Activated naive CD4-positive, alpha-beta T cell treated with anti-CD3 and anti-CD28 coated beads for 36 hours (primary cell): ENCODE measurements around the gene IDH3A. TPM values are rescaled to one million over a fixed set of nuclear protein-coding genes. Genes with fewer than 3 reads are reported as not detected.

Source experiments
- CTCF ChIA-PET: fragments of 350-600 bp; sonication (Branson Sonifier 250); formaldehyde crosslinking; loops from one replicate; lab custom pipeline; 2021; ENCODE audit warnings: antibody characterized with exemption; lab: Charles Lee
- DNase-seq: peaks from one replicate; pipeline ENCODE4 v3.0.0-alpha.2; 2020
- H3K27ac Mint-ChIP-seq: one replicate; pipeline ENCODE4 v1.8.0; 2021; ENCODE audit warnings: mild to moderate bottlenecking, mixed read lengths
- H3K27me3 Mint-ChIP-seq: one replicate; pipeline ENCODE4 v1.8.0; 2021; ENCODE audit warnings: low read depth, mixed read lengths
- H3K36me3 Mint-ChIP-seq: one replicate; pipeline ENCODE4 v1.8.0; 2021; ENCODE audit warnings: low read depth, mixed read lengths
- H3K4me1 Mint-ChIP-seq: one replicate; pipeline ENCODE4 v1.8.0; 2021; ENCODE audit warnings: low read depth, mixed read lengths
- H3K4me3 Mint-ChIP-seq: one replicate; pipeline ENCODE4 v1.8.0; 2021; ENCODE audit warnings: mild to moderate bottlenecking, moderate library complexity, mixed read lengths
- H3K9me3 Mint-ChIP-seq: one replicate; pipeline ENCODE4 v1.8.0; 2021; ENCODE audit warnings: mixed read lengths
- intact Hi-C: fragments of 100-400 bp; cut with micrococcal nuclease; formaldehyde crosslinking; loops from one replicate; pipeline ENCODE4 v1.15.1; 2023
- total RNA-seq, 2 experiments: library from RNA; stranded (reverse); gene quantifications; one replicate each; pipeline ENCODE4 v1.2.3, GENCODE V29; 2021

Gene IDH3A
- total RNA-seq, 2 experiments from 2014 or later = 117 to 123 TPM

DNA sequence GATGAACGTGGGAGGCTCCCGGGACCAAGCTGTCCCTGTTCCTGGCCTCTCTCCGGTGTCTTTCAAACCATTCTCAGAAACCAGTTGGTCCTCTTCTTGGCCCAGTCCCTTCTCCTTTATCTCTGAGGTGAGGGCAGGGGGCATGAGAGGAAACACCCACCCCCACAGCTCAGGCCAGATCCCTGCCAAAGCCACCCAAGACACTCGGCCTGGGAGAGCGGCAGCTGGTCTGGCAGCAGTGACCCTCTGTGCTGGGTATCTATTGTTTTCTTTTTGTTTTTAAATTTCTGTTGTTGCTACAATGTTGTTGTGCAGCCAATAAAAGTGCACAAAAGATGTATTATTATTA, 57.9 kb downstream of the IDH3A start:
- Mint-ChIP-seq H3K27ac (no peak overlapping the region), H3K36me3 (no peaks in the 10 kb centered on the region), H3K4me1 (no peaks in the 10 kb centered on the region), H3K9me3 (no peaks in the 10 kb centered on the region), H3K4me3 (no peak overlapping the region), H3K27me3 (no peaks in the 10 kb centered on the region)
- DNase-seq = no peak
- CTCF ChIA-PET = no interaction called here
- intact Hi-C loops = no loop called here

DNA sequence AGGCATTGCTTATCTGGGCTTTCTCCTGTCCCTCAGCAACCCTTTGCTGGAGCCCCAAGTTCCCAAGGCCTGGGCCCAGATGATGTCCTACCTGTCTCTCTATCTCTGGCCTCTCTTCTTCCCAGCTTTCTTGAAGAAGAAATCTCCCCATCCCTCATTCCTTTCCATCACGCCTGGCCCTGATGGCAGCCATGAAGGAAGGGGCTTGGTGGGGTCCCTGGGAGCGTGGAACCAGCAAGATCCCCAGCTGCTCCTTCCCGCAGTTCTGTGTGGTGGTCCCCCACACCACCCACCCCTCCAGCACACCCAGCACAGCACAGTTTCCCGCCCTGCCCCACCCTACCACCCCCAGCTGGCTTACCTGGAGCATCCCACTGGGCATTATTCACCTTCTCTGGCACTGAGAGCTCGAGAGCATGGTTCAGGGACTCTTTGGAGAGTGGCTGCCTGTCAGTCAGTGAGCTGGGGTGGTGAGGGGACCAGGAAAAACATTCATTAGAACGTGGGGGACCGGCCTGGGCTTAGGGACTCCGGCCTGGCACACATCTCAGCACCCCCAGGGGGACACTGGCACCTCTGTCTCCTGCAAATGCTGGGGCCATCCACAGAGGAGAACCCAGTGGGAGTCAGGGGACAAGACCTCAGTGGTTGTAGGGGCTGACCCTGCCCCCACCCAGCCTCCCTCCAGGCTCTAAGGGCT, 58.6 kb downstream of the IDH3A start:
- intact Hi-C loops = no loop called here
- Mint-ChIP-seq H3K36me3 (no peaks in the 10 kb centered on the region), H3K27ac (no peak overlapping the region), H3K4me1 (no peaks in the 10 kb centered on the region), H3K27me3 (no peaks in the 10 kb centered on the region), H3K9me3 (no peaks in the 10 kb centered on the region), H3K4me3 (no peak overlapping the region)
- CTCF ChIA-PET = no interaction called here
- no peak for DNase-seq

DNA sequence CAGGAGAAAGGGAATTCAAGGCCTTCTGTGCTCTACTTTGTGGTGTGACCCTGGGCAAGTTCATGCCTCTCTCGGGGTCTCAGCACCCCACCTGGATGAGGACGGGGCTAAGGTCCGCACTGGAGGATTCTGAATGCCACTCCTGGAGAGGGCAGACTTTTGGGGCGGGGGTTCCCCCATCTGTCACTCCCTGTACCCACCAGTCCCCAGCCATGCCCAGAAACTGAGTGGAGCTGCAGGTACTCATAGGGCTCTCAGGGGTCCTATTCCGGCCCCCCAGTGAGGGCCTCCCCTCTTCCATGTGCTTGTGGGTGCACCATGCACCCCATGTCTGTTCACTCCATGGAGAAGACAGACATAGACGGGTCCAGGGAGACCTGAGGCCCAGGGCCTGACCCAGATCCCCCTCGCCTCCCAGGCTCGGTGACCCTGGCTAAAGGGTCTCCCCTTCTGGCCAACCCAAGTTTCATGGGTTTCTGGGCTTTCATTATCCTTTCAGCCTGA, 59.2 kb downstream of the IDH3A start:
- Mint-ChIP-seq H3K4me3 (no peak overlapping the region), H3K9me3 (no peaks in the 10 kb centered on the region), H3K36me3 (no peaks in the 10 kb centered on the region), H3K27me3 (no peaks in the 10 kb centered on the region), H3K27ac (no peak overlapping the region), H3K4me1 (no peaks in the 10 kb centered on the region)
- CTCF ChIA-PET = interaction anchor here (0.5 kb wide), 1 partner anchor 32 kb away, joined by 3 read pairs; no protein-coding TSS in a partner anchor
- intact Hi-C loops = no loop called here
- DNase-seq = no peak

DNA sequence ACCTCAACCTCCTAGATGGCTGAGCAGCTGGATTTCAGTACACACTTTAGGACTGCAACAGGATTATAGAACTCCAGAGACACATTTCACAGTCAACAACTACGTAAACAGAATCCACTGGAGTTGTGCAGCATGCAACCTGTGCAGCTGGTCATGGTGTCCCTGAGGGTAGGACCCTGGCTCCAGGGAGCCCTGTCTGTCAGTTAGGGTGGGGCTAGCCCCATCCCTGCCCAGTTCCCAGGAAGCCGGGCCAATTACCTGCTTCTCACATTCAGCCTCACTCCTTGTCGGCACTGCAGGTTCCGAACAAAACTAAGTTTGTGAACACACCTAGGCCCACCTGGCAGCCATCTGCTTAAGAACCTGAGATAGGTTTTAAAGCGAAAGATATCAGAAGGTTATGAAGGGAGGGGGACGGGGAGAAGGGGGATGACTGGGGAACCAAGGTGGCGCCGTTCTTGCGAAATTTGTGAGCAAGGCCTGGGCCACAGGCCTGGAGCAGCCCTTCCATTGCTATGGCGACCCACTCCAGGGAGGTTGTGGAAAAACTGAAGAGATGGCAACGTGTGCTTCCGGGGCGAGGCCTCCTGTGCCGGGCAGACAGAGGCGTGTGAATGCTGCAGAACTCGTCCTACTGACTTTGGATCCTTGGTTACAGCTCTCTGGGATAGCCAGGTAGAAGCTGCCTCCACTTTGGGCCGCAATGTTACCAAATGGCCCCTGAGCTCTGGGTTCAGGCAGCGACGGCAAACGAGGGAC, 59.9 kb downstream of the IDH3A start:
- no peak for DNase-seq
- no peaks in the 10 kb centered on the region for H3K27me3 Mint-ChIP-seq
- intact Hi-C loops = no loop called here
- CTCF ChIA-PET = interaction anchor here (0.5 kb wide), 1 partner anchor 32 kb away, joined by 3 read pairs; no protein-coding TSS in a partner anchor
- H3K9me3 Mint-ChIP-seq = no peaks in the 10 kb centered on the region
- no peak overlapping the region for H3K4me3 Mint-ChIP-seq
- no peak overlapping the region for H3K27ac Mint-ChIP-seq
- no peaks in the 10 kb centered on the region for H3K4me1 Mint-ChIP-seq
- no peaks in the 10 kb centered on the region for H3K36me3 Mint-ChIP-seq

DNA sequence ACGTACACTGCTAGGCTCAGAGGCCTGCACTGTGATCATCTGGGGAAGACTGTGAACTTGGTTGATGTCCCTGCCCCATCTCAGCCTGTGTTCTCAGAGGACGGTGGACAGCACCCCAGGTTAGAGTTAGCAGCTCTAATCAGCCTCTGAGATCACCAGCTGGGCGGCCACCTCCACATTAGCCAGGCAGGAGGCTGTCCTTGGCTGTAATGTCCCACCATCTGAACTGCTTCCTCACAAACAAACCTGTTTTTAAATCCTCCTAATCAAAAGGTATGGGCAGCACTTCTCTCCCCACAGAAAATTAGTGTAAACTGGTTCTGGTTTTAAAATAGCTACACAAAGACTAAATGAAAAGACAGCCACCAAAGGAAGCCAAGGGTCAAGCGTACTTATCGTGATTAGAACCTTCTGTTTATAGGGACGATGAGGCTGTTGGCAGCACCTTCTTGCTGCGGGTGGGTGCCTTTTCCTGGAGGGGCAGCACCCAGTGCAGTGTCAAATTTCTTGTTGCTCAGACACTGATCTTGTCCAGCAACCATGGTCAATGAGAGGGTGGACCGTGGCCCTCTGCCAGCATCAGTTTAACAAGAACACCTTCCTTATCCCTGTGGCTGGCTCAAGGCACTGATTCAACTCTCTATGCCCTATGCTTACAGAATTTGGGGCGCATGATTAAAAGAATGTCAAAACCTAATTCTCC, 60.6 kb downstream of the IDH3A start:
- CTCF ChIA-PET = no interaction called here
- no peaks in the 10 kb centered on the region for H3K4me1 Mint-ChIP-seq
- DNase-seq = no peak
- no peaks in the 10 kb centered on the region for H3K36me3 Mint-ChIP-seq
- H3K4me3 Mint-ChIP-seq = no peak overlapping the region
- intact Hi-C loops = no loop called here
- H3K27me3 Mint-ChIP-seq = no peaks in the 10 kb centered on the region
- H3K27ac Mint-ChIP-seq = no peak overlapping the region
- H3K9me3 Mint-ChIP-seq = no peaks in the 10 kb centered on the region

DNA sequence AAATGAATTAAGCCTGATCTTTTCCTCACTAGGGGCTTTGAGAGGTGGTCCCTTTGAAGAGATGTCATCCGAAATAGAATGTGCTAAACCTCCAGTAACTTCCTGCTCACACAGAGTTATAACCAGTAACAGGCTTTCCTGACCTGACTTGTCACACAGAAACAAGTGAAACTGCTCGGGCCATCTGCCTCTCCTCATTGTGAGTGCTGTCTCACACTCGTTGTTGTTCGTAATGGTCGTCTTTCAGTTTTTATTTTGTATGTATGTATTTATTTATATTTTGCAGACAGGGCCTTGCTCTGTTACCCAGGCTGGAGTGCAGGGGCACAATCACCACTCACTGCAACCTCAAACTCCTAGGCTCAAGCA, 61.2 kb downstream of the IDH3A start:
- H3K4me1 Mint-ChIP-seq = no peaks in the 10 kb centered on the region
- intact Hi-C loops = no loop called here
- no peaks in the 10 kb centered on the region for H3K9me3 Mint-ChIP-seq
- DNase-seq = no peak
- peaks cover 2% of the 10 kb centered on the region for H3K27me3 Mint-ChIP-seq
- H3K4me3 Mint-ChIP-seq = no peak overlapping the region
- CTCF ChIA-PET = no interaction called here
- H3K36me3 Mint-ChIP-seq = no peaks in the 10 kb centered on the region
- no peak overlapping the region for H3K27ac Mint-ChIP-seq

DNA sequence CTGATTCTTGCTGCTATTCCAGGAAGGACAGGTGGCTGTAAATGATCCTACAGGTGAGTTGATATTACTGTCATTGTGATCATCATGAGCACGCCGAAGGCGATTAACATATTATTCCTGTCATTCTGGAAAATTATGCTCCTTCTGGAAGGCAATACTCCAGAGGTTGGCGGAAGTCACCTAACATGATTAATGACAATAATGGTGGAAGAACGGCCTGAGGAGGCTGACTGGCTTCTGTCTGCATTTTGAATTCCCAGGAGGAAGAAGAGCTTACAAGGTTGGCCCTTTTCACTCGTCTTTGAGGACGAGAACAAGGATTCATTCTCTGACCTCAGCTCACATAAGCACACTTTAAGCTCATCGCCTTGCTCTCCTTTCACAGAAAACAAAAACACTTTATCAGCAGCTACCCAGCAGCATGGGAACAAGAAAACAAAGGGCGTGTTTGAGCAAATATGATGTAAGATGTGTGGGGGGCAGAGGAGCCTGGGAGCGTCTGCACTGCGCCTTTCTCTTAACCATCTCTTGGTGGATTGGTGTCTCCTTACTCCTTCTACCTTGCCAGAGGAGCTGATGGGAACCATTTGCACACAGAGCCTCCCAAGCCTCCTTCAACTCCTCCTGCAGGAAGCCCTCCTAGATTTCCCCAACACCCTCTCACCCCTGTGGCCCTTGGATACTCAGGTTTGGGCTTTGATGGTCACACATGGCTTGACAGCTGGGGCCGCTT, 62.2 kb downstream of the IDH3A start:
- Mint-ChIP-seq H3K27ac (no peak overlapping the region), H3K4me3 (no peak overlapping the region), H3K36me3 (no peaks in the 10 kb centered on the region), H3K9me3 (no peaks in the 10 kb centered on the region), H3K4me1 (no peaks in the 10 kb centered on the region), H3K27me3 (peaks cover 2% of the 10 kb centered on the region)
- intact Hi-C loops = no loop called here
- no peak for DNase-seq
- CTCF ChIA-PET = interaction anchor here (1.1 kb wide), 1 partner anchor 16 kb away, joined by 4 read pairs; no protein-coding TSS in a partner anchor

DNA sequence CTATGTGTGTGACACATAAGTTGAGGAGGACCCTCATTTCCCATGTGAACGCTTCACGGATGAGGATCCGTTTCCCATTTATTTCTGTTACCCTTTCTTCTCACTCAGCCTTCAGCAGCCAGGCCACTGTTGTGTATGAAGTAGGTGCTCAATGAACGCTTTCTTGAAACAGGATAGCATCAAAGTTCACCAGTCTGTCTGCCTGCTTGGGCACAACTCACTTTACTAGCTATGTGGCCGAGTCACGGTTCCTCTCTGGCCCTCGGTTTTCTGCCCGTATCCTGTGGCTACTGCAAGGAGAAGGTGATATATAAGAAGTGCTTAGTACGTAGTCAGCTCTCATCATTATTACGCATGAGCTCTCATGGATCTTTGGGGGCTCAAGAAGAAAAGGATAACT, 62.8 kb downstream of the IDH3A start:
- DNase-seq = no peak
- CTCF ChIA-PET = interaction anchor here (0.5 kb wide), 1 partner anchor 43 kb away, joined by 6 read pairs; no protein-coding TSS in a partner anchor
- Mint-ChIP-seq H3K4me1 (no peaks in the 10 kb centered on the region), H3K4me3 (no peak overlapping the region), H3K9me3 (no peaks in the 10 kb centered on the region), H3K27ac (no peak overlapping the region), H3K27me3 (peaks cover 2% of the 10 kb centered on the region), H3K36me3 (no peaks in the 10 kb centered on the region)
- intact Hi-C loops = no loop called here

DNA sequence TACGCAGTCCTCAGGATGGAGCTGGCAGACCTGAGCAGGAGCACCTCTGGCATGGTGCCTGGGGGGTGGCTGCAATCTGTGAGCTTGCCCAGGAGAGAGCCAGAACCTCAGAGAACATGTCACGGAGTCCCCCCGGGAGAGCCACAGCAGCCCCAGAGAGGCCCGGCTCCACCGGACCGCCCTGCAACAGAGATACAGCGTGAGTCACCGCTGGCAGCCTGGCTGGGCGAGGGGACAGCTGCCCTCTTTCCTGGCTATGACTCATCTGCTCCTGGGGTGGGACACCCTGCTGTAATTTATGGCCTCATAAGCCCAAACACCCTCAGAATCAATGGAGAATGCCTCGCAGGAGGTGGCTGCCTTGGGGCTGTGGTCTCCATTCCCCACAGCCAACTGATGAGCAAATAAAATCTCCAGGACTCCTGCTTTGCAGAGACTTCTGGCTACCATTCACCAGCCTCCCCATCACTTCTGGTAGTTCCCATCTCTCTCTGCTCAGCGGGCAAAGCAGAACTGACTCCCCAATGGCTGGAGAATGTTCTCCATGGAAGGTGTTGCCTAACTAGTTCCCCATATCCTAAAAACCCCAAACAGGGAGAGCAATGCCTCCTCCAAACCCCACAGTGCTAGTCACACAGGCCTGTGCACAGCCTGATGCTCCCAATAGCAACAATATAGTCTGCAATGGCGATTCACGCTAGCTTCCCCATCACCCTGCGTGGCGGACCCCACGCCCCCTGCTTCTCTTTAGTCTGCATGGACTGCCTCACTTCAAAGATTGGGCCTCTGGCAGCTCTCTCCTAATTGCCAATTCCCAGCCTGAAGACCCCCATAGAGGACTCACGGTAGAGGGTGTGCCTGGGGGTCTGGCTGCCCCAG, 63.6 kb downstream of the IDH3A start:
- no peak for DNase-seq
- no peak overlapping the region for H3K27ac Mint-ChIP-seq
- H3K4me3 Mint-ChIP-seq = no peak overlapping the region
- H3K4me1 Mint-ChIP-seq = no peaks in the 10 kb centered on the region
- intact Hi-C loops = no loop called here
- H3K27me3 Mint-ChIP-seq = peaks cover 2% of the 10 kb centered on the region
- CTCF ChIA-PET = interaction anchor here (0.5 kb wide), 1 partner anchor 44 kb away, joined by 6 read pairs; no protein-coding TSS in a partner anchor
- H3K36me3 Mint-ChIP-seq = no peaks in the 10 kb centered on the region
- no peaks in the 10 kb centered on the region for H3K9me3 Mint-ChIP-seq

DNA sequence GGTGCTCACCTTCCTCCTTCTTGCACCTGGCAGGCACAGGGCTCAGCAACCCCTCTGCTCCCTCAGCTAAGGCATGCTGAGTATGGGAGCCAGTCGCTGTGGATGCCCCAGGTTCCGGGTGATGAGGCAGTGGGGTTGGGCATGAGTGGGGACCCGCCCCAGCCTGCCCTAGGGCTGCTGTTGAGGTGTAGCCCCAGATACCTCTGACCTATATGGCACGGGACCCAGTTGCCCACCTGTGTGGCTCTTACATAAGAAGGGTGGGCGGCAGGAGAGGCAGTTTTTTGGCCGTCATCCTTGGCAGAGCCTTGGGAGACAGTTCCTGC, 64.2 kb downstream of the IDH3A start:
- intact Hi-C loops = no loop called here
- no peak for DNase-seq
- H3K27ac Mint-ChIP-seq = no peak overlapping the region
- no peak overlapping the region for H3K4me3 Mint-ChIP-seq
- no peaks in the 10 kb centered on the region for H3K9me3 Mint-ChIP-seq
- no peaks in the 10 kb centered on the region for H3K36me3 Mint-ChIP-seq
- no peaks in the 10 kb centered on the region for H3K4me1 Mint-ChIP-seq
- CTCF ChIA-PET = interaction anchor here (1.9 kb wide), 1 partner anchor 17 kb away, joined by 4 read pairs; no protein-coding TSS in a partner anchor
- H3K27me3 Mint-ChIP-seq = peaks cover 2% of the 10 kb centered on the region

DNA sequence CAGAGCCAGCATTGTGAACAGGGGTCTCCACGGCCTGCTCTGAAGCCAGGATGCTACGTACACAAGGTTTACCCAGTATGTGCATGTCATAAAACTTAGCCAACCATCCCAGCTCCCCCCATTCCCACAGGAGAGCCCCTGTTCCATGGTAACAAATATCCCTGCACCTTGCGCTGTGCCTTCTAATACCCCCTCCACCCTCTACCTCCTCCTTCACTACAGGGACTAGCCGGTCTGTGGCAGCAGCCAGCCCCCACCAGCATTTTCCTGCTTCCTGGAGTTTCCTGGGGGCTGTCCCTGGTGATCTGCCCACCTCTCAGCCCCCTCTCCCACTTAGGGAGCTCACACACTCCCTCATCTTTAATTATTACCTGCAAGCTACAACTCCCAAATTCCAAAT, 64.8 kb downstream of the IDH3A start:
- Mint-ChIP-seq H3K27me3 (peaks cover 2% of the 10 kb centered on the region), H3K27ac (no peak overlapping the region), H3K9me3 (no peaks in the 10 kb centered on the region), H3K4me1 (no peaks in the 10 kb centered on the region), H3K36me3 (no peaks in the 10 kb centered on the region), H3K4me3 (no peak overlapping the region)
- intact Hi-C loops = no loop called here
- CTCF ChIA-PET = interaction anchor here (1.6 to 1.9 kb wide), 2 partner anchors 18 to 19 kb away, joined by 4 to 5 read pairs; no protein-coding TSS in a partner anchor
- DNase-seq = no peak
